ENCODE results near the gene MEGF11.

The MEGF11 gene

GRCh38 chr15:66144978-66145725, 108.4 kb downstream of the MEGF11 start:
- DNase-seq (ENCODE audit: low read depth, low spot score) = no peak

DNA sequence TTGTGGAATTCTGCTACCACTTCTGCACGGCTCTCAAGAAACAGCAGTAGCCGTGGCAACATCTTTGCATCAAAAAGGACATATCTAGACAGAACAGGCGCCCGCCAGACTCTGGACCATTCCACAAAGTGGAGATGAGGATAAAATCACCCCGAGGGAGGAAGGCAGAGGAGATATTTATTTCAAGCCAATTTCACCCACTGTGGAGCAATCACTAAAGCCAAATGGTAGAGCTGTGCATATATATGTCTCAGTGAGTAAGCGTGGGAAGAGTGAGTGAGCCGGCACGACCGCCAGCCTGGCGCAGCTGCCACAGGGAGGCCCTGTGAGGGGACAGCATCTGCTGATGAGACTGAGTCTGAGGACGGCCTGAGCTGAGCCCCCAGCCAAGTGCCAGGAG, 111.3 kb downstream of the MEGF11 start:
- no peak for DNase-seq (ENCODE audit: low read depth, low spot score)

GRCh38 chr15:66139591-66140207, 113.9 kb downstream of the MEGF11 start:
- DNase-seq (ENCODE audit: low read depth, low spot score) = no peak

DNA sequence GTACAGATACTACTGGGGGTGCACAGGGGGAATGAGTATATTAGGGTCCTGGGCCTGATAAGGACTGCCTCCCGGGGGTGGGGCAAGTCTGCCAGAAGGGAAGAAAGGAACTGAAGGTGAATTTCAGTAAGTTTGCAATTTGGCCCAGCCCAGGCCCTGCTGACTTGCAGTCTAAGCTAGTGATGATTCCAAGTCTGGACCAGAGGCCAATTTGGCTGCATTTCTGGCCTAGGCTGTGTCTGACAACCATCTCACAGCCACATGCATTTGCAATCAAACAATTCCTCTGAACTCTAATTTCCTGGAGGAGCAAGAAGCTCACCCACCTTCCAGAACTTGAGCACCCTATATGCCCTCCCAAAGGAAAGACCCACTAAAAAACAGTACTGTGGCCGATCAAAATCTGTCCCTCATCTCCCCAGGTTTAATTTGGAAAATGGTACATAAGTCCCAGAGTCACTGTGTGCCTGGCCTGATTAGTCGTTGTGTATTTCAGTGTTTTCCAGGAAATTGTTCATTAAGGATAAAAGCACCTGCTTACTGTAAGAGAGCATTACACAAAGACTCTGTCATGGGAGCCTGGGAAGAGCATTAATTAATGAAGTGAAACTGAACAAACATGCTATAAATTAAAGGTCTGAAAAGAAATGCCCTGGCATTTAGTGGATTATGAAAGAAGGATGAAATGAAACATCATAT, 114.5 kb downstream of the MEGF11 start:
- DNase-seq (ENCODE audit: low read depth, low spot score) = no peak

GRCh38 chr15:66138096-66138783, 115.3 kb downstream of the MEGF11 start:
- no peak for DNase-seq (ENCODE audit: low read depth, low spot score)

DNA sequence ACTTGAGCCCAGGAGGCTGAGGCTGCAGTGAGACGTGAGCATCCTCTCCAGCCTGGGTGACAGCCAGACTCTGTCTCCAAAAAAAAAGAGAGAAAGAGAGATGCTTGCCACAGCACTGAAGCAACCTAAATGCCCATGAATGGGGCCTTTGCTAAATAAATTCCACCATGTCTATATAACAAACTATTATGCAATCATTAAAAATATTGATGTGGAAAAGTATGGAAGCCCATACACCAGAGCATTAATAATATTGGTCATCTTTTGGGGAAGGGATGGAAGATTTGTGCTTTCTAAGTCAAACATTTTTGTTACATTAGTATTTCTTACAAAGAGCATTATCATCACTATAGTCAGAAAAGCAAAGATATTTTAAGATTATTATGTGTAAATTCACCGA, 116.6 kb downstream of the MEGF11 start:
- DNase-seq (ENCODE audit: low read depth, low spot score) = no peak

DNA sequence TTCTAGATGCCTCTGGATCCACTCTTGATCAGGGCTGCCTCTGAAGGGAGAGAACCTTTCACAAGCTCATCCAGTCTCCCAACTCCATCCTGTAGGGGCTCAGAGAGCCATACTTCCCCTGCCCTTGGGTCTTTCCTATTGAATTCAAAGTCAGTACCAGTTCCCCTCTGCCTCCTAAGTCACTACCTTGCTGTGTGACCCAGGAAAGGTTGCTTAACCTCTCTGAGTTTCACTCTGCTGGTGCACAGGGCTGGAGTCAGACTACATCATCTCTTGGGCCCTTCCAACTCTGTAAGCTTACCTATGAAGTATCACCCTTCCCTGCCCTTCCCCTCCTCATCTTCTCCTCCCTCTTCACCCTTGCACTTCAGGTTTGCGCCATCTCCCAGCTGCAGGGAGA, 117.9 kb downstream of the MEGF11 start:
- no peak for DNase-seq (ENCODE audit: low read depth, low spot score)

DNA sequence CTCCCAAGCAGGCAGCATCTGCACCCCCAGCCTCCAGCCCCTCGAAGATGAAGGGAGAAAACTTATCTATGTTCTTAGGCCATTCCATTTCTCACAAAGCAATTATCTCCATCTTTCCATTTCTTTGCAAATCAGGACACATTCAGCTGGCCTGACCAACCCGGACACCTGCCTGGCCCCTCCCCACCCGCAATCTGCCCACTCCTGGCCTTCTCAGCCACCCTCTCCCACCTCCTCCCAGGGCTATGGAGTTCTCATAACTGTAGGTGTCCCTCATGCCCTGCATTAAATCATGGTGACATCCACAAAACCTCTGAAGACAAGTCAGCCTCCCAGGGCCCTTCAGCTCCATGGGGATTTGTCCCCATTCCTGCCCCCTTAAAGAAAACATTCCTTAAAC, 119.3 kb downstream of the MEGF11 start:
- no peak for DNase-seq (ENCODE audit: low read depth, low spot score)

DNA sequence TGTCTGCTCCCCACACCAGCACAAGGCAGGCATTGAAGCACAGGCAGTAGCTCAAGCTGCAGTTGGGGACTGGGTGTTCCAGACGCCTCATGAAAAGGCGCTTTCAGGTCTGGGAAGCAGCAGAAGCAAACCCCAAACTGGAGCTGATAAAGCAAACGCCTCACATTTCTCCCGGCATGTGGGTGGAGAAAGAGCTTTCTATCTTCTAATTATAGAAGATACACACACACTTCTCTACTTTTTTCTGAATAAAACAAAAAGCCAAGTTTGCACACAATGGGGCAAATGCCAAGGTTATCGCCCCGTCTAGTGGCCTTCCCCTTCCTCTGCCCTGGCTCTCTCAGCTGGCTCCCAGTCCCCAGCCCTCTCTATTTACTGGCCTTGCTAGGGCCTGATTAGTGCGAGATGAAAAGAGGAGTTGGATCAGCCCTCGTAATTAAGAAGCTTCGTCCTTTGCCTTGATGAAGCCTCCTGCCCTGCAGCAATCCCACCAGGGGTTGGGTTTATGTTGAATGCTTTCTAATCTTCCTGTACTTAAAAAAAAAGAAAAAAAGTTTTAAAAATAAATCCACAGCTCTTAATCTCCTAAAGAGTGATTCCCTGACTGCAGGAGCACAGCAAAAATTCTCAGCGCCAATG, 120.2 kb downstream of the MEGF11 start:
- DNase-seq (ENCODE audit: low read depth, low spot score) = no peak

GRCh38 chr15:66132251-66132816, 121.2 kb downstream of the MEGF11 start:
- no peak for DNase-seq (ENCODE audit: low read depth, low spot score)

DNA sequence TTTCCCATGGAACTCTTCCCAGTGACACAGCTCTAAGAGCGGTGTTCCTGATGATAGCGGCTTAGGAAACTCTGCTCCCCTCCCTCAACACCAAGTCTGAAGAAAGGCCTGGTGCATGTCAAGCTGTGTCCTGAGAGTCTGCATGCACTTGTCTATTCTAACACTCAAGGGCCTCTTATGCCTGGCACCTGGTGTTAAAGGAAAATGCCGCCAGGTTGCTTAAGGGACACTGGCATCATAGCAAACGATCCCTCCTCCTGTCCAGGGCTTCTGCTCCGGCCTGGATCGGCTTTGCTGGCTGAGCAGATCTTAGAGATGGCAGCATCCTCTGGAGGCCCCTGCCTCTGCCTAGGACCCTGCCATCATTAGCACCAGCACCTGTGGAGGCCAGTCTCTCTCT, 121.7 kb downstream of the MEGF11 start:
- no peak for DNase-seq (ENCODE audit: low read depth, low spot score)

GRCh38 chr15:66131200-66131599, 122.3 kb downstream of the MEGF11 start:
- DNase-seq (ENCODE audit: low read depth, low spot score) = peak; percentile 49

- DNase-seq (ENCODE audit: low read depth, low spot score) = no peak
These were observed 123.0 kb downstream of the MEGF11 start for GRCh38 chr15:66130496-66131034.

GRCh38 chr15:66129586-66129985, 124.0 kb downstream of the MEGF11 start:
- no peak for DNase-seq (ENCODE audit: low read depth, low spot score)

DNA sequence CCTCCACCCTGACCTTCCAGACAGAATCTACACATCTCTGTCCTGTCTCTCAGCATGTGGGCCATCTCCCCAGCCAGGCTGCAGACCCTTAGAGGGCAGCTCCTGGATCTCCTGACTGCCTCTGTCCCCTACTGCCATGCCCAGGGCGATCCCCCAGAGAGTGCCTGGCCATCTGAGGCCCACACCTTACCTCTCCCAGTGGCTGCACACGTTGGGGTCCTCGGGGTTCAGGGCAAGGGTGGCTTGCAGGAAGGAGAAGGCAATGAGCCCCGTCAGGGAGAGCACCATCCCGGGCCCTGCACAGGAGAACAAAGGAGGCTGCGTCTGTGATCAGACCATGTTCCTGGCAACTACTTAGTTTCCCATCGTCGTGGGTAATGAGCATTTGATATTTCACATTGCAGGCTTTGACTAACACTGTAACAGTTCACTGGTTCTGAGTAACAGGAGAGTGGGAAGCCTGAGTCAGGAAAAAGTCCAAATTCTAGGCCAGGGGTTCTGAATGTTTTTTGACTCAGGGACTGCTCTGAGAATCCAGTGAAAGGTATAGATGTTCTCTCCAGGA, 125.4 kb downstream of the MEGF11 start:
- peak; percentile 32 for DNase-seq (ENCODE audit: low read depth, low spot score)

GRCh38 chr15:66126456-66126855, 127.1 kb downstream of the MEGF11 start:
- no peak for DNase-seq (ENCODE audit: low read depth, low spot score)

DNA sequence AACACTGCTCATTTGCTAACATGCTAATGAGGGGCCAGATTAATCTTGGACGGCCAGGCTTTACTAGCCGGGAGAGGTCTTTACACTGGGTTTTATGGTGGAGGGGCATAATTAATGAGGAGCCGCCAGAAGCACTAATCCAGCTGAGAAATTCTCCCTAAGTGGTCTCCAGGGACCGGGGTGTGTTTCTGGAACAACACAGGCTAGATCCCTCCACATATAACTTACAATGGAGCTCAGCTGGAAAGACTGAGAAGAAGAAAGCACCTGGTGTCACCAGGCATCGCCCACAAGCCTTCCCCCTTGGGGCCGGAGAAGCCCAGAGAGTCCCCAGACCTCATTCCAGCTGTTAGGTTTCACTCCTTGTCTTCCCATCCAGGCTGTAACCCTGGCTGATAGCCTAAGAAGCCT, 127.5 kb downstream of the MEGF11 start:
- no peak for DNase-seq (ENCODE audit: low read depth, low spot score)

GRCh38 chr15:66124651-66125050, 128.9 kb downstream of the MEGF11 start:
- DNase-seq (ENCODE audit: low read depth, low spot score) = no peak

GRCh38 chr15:66123799-66124198, 129.8 kb downstream of the MEGF11 start:
- no peak for DNase-seq (ENCODE audit: low read depth, low spot score)

DNA sequence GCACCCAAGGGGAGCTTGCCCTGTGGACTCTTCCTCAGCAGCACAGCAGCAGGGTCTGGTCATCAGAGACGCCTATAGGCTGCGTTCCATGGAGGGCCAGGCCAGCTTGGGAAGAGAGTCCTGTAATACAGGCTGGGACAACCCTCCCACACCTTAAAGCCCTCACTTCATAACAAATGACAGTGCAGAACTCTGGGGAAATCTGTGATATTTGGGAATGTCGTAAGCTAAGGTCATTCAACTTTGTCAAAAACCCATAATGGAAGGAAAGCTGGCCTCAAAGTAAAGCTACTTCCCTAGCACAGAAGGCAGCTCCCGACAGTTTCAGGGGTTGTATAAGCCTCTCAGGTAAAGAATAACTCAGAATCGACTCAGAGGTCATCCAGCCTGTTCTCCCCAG, 133.1 kb downstream of the MEGF11 start:
- no peak for DNase-seq (ENCODE audit: low read depth, low spot score)

DNA sequence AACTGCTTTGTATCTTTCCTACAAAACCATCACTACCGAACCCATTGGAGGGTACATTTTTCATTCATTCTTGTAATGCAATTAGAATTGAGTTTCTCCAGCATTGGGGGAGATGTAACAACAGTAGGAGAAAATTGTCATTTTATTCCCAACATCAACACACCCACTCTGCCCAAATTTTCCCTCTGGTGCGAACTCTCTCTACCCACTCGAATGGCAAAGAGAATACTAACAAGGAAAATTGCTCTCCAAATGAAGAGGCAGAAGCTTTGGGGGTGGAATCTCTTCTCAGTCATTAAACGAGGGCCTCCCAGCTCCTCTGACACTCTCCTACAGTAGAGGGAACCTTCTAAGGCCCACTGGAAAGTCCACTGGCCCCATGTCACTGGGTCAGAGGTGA, 135.7 kb downstream of the MEGF11 start:
- DNase-seq (ENCODE audit: low read depth, low spot score) = no peak
